Calu3 (cell line): ENCODE measurements around the gene FMN1. TPM values are rescaled to one million over a fixed set of nuclear protein-coding genes. Genes with fewer than 3 reads are reported as not detected.

Experiments
- BruUV-seq: library from RNA; stranded (reverse); fragments of 400-500 nt; replicated peaks from 2 replicates; lab custom pipeline; 2021; lab: Mats Ljungman, UMichigan
- CTCF ChIA-PET: fragments of 300-600 bp; sonication (Branson Sonifier 250); formaldehyde crosslinking; loops from one replicate; lab custom pipeline; 2022; ENCODE audit warnings: antibody characterized with exemption; lab: Charles Lee
- DNase-seq: peaks from one replicate; pipeline ENCODE4 v3.0.0; 2022
- H3K27ac Mint-ChIP-seq: one replicate; pipeline ENCODE4 v1.8.0; 2022; ENCODE audit warnings: mixed read lengths; ENCODE audit not compliant: unreplicated experiment
- H3K27me3 Mint-ChIP-seq: one replicate; pipeline ENCODE4 v1.8.0; 2022; ENCODE audit warnings: mixed read lengths; ENCODE audit not compliant: unreplicated experiment
- H3K36me3 Mint-ChIP-seq: one replicate; pipeline ENCODE4 v1.8.0; 2022; ENCODE audit warnings: mild to moderate bottlenecking, moderate library complexity, mixed read lengths; ENCODE audit not compliant: insufficient read depth, unreplicated experiment
- H3K4me1 Mint-ChIP-seq: one replicate; pipeline ENCODE4 v1.8.0; 2022; ENCODE audit warnings: mild to moderate bottlenecking, low read depth, mixed read lengths; ENCODE audit not compliant: unreplicated experiment
- H3K4me3 Mint-ChIP-seq: one replicate; pipeline ENCODE4 v1.8.0; 2022; ENCODE audit warnings: mild to moderate bottlenecking, low read depth, moderate library complexity, mixed read lengths; ENCODE audit not compliant: unreplicated experiment
- H3K9me3 Mint-ChIP-seq: one replicate; pipeline ENCODE4 v1.8.0; 2022; ENCODE audit warnings: low read depth, mixed read lengths; ENCODE audit not compliant: unreplicated experiment
- CTCF ChIP-seq: fragments of 200-600 bp; IDR thresholded peaks from one replicate; pipeline ENCODE4 v1.8.0; 2022; ENCODE audit warnings: antibody characterized with exemption; ENCODE audit not compliant: unreplicated experiment
- intact Hi-C: fragments of 100-400 bp; cut with micrococcal nuclease; formaldehyde crosslinking; loops from one replicate; pipeline ENCODE4 v1.10.0; 2022; ENCODE audit not compliant: unreplicated experiment
- total RNA-seq: library from RNA; stranded (reverse); gene quantifications from 2 replicates; pipeline ENCODE4 v1.2.3, GENCODE V29; 2022

The FMN1 gene
- total RNA-seq, 1 experiment from 2014 or later: 7.1 TPM

GRCh38 chr15:33124279-33124678, 70.2 kb downstream of the FMN1 start:
- BruUV-seq: no TSS peak
- no peak for TF ChIP-seq CTCF
- DNase-seq: no peak
- no peak overlapping the region for H3K27ac Mint-ChIP-seq
- H3K4me1 Mint-ChIP-seq: no peaks in the 10 kb centered on the region
- no peaks in the 10 kb centered on the region for H3K36me3 Mint-ChIP-seq
- CTCF ChIA-PET: no interaction called here
- no peaks in the 10 kb centered on the region for H3K9me3 Mint-ChIP-seq
- no peaks in the 10 kb centered on the region for H3K27me3 Mint-ChIP-seq
- intact Hi-C loops: no loop called here
- no peak overlapping the region for H3K4me3 Mint-ChIP-seq

GRCh38 chr15:33119865-33120264, 74.6 kb downstream of the FMN1 start:
- no peaks in the 10 kb centered on the region for H3K9me3 Mint-ChIP-seq
- H3K36me3 Mint-ChIP-seq: no peaks in the 10 kb centered on the region
- BruUV-seq: no TSS peak
- H3K4me3 Mint-ChIP-seq: no peak overlapping the region
- no peak for TF ChIP-seq CTCF
- no peaks in the 10 kb centered on the region for H3K4me1 Mint-ChIP-seq
- no peaks in the 10 kb centered on the region for H3K27me3 Mint-ChIP-seq
- intact Hi-C loops: no loop called here
- CTCF ChIA-PET: no interaction called here
- no peak overlapping the region for H3K27ac Mint-ChIP-seq
- no peak for DNase-seq

- Mint-ChIP-seq H3K4me1 (no peaks in the 10 kb centered on the region), H3K4me3 (no peak overlapping the region), H3K27me3 (no peaks in the 10 kb centered on the region), H3K9me3 (no peaks in the 10 kb centered on the region), H3K36me3 (no peaks in the 10 kb centered on the region), H3K27ac (no peak overlapping the region)
- intact Hi-C loops: no loop called here
- TF ChIP-seq CTCF: no peak
- DNase-seq: no peak
- CTCF ChIA-PET: no interaction called here
- no TSS peak for BruUV-seq
These were observed 75.2 kb downstream of the FMN1 start for GRCh38 chr15:33119273-33119672.

- CTCF ChIA-PET: no interaction called here
- Mint-ChIP-seq H3K27ac (no peak overlapping the region), H3K27me3 (no peaks in the 10 kb centered on the region), H3K36me3 (no peaks in the 10 kb centered on the region), H3K4me3 (no peak overlapping the region), H3K4me1 (no peaks in the 10 kb centered on the region), H3K9me3 (no peaks in the 10 kb centered on the region)
- no peak for DNase-seq
- BruUV-seq: no TSS peak
- intact Hi-C loops: no loop called here
- no peak for TF ChIP-seq CTCF
These were observed 78.3 kb downstream of the FMN1 start for GRCh38 chr15:33116198-33116597.
